ENCODE data around the gene LYRM9. TPM values are rescaled to one million over a fixed set of nuclear protein-coding genes. Genes with fewer than 3 reads are reported as not detected.

LYRM9 gene
- total and polyA plus RNA-seq, 2 of the 8 experiments (the other 6 are each of a cell fraction or from before 2014, with no cell fraction given) = 4.3 to 5.2 TPM

DNA sequence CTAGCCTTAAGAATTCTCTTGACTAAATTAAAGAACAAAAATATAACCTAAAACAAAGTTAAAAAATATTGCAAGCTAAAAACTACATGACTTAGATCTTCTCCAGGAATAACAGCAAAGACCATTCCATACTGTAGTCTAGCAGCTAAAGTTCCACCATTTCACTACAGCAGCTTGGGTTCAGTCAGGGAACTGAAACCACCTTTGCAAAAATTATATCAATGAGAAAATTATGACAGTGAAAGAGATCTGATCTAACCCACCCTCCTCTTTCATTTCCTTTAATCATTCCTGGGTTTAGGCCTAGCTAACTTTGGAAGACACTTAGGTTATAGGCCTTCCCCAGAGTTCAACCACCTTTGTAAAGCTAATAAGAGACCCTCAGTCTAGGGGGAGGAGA, 56.5 kb downstream of the LYRM9 start:
- Histone ChIP-seq H3K23ac (ENCODE audit: insufficient read length) (no peak overlapping the region), H3K18ac (ENCODE audit: extremely low read depth, low read length) (no peak overlapping the region), H3K56ac (replicated peaks; ENCODE audit: insufficient read length, low read depth, low read length) (no peak overlapping the region), H4K8ac (ENCODE audit: extremely low read depth, insufficient read depth, low read length) (no peak overlapping the region), H3K23me2 (ENCODE audit: low read depth, low read length) (no peaks in the 10 kb centered on the region; the same call in 1 of the 2 replicates), H3K4me2 (ENCODE audit: insufficient read depth in 1 of 2, low read depth in 2 of 2, low read length in 2 of 2) (no peak overlapping the region), H4K5ac (ENCODE audit: insufficient read length, low read depth, low read length) (no peak overlapping the region), H3K9me3 (ENCODE audit: insufficient read depth in 2 of 2, low read depth in 1 of 2, low read length in 1 of 2) (peaks cover 0 to 4% of the 10 kb centered on the region in 2 experiments; a peak in 2 of 4 replicates), H2AK5ac (ENCODE audit: low read depth, low read length) (no peak overlapping the region), H3K14ac (ENCODE audit: insufficient read length) (no peak overlapping the region), H2AFZ (ENCODE audit: low read length) (no peak overlapping the region), H4K91ac (replicated peaks; ENCODE audit: insufficient read length, low read length) (no peak overlapping the region), H2BK20ac (ENCODE audit: low read length) (no peak overlapping the region), H2BK15ac (ENCODE audit: low read length) (no peak overlapping the region), H3K79me1 (ENCODE audit: low read depth, low read length) (no peaks in the 10 kb centered on the region), H4K20me1 (replicated peaks in 1 of 2; ENCODE audit: control insufficient read depth in 1 of 2, insufficient read depth in 2 of 2, low read length in 2 of 2) (no peaks in the 10 kb centered on the region), H3K27ac (ENCODE audit: low read depth, low read length) (no peak overlapping the region), H2BK5ac (ENCODE audit: low read depth, low read length) (no peak overlapping the region), H2BK12ac (ENCODE audit: low read depth, low read length) (no peak overlapping the region), H3K36me3 (ENCODE audit: control insufficient read depth in 2 of 4, insufficient read depth in 4 of 4, low read length in 3 of 4) (no peaks in the 10 kb centered on the region), H2BK120ac (replicated peaks; ENCODE audit: low read depth, low read length) (no peak overlapping the region), H3K4ac (replicated peaks; ENCODE audit: insufficient read length, low read depth, low read length) (no peak overlapping the region), H3K27me3 (replicated peaks in 1 of 4; ENCODE audit: control insufficient read depth in 3 of 4, extremely low read depth in 1 of 4, insufficient read depth in 3 of 4, low read length in 3 of 4) (no peaks in the 10 kb centered on the region), H3K9ac (replicated peaks in 1 of 4; ENCODE audit: extremely low read depth in 1 of 4, low read depth in 3 of 4, low read length in 3 of 4) (no peak overlapping the region), H3K4me3 (ENCODE audit: extremely low read depth in 1 of 4, insufficient read depth in 2 of 4, low read depth in 3 of 4, low read length in 4 of 4) (no peak overlapping the region), H3K79me2 (ENCODE audit: control insufficient read depth in 1 of 2, insufficient read depth in 2 of 2, low read length in 2 of 2) (no peaks in the 10 kb centered on the region), H3K4me1 (replicated peaks in 1 of 4; ENCODE audit: control insufficient read depth in 3 of 4, insufficient read depth in 4 of 4, low read length in 3 of 4) (no peaks in the 10 kb centered on the region)
- no peak for TF ChIP-seq ASH2L (IDR thresholded peaks at IDR 0.05; ENCODE audit: low read length)
- no peak for TF ChIP-seq SAP30 (IDR thresholded peaks at IDR 0.05; ENCODE audit: insufficient read depth, insufficient replicate concordance, low read length)
- no peak for TF ChIP-seq BCL11A (IDR thresholded peaks at IDR 0.05; ENCODE audit: low read depth in 2 of 2, low read length in 2 of 2)
- TF ChIP-seq SRF (IDR thresholded peaks at IDR 0.05; ENCODE audit: low read depth, low read length) = no peak
- TF ChIP-seq ZNF274 (IDR thresholded peaks at IDR 0.05; ENCODE audit: borderline replicate concordance, extremely low read depth, low read length) = no peak
- TF ChIP-seq YY1 (IDR thresholded peaks at IDR 0.05; ENCODE audit: low read depth, low read length) = no peak
- ChIA-PET POLR2A (ENCODE audit: partially characterized antibody) (no interaction called here), CTCF (ENCODE audit: partially characterized antibody) (interaction anchor here (1.2 to 1.5 kb wide), 4 partner anchors 28 to 44 kb away, joined by 4 to 7 read pairs (median 5); no protein-coding TSS in a partner anchor)
- DNase-seq (ENCODE audit: low read depth in 1 of 2, low spot score in 2 of 2) (no peak), FAIRE-seq (no peak)

Data from H1 (cell line).